HepG2 (cell line): ENCODE results near the gene C1RL. TPM values are rescaled to one million over a fixed set of nuclear protein-coding genes. Genes with fewer than 3 reads are reported as not detected.

ENCODE experiments used
- ATF1 ChIP-seq: IDR thresholded peaks from 2 replicates; pipeline ENCODE4 v1.6.1; 2016; ENCODE audit warnings: mild to moderate bottlenecking, control low read depth
- CAMTA2 ChIP-seq: sonication (generic); formaldehyde crosslinking; IDR thresholded peaks from 2 replicates; pipeline ENCODE4 v1.4.0; 2020; ENCODE audit warnings: mild to moderate bottlenecking, missing genetic modification reagents, borderline replicate concordance
- DR1 ChIP-seq: sonication (generic); formaldehyde crosslinking; IDR thresholded peaks from 2 replicates; pipeline ENCODE4 v1.8.0; 2021; ENCODE audit warnings: mild to moderate bottlenecking, missing genetic modification reagents, inconsistent platforms
- ETV6 ChIP-seq: sonication (generic); formaldehyde crosslinking; conservative IDR thresholded peaks from 2 replicates; pipeline ENCODE4 v1.4.0; 2020; ENCODE audit warnings: missing genetic modification reagents
- HMG20A ChIP-seq: IDR thresholded peaks from 2 replicates; pipeline ENCODE4 v1.6.1; 2016; ENCODE audit warnings: borderline replicate concordance
- MEIS2 ChIP-seq: sonication (generic); formaldehyde crosslinking; IDR thresholded peaks from 2 replicates; pipeline ENCODE4 v1.9.0; 2021; ENCODE audit warnings: mild to moderate bottlenecking, missing genetic modification reagents
- MXD4 ChIP-seq: IDR thresholded peaks from 2 replicates; pipeline ENCODE4 v1.6.1; 2016; ENCODE audit warnings: mild to moderate bottlenecking, missing biosample characterization, missing genetic modification reagents
- NFKBIZ ChIP-seq: IDR thresholded peaks from 2 replicates; pipeline ENCODE4 v1.6.1; 2018; ENCODE audit warnings: missing genetic modification reagents, missing compliant biosample characterization
- RNF2 ChIP-seq: fragments of 450-650 bp; conservative IDR thresholded peaks from 2 replicates; pipeline ENCODE4 v1.6.1; 2016; ENCODE audit warnings: low read depth
- RXRB ChIP-seq: IDR thresholded peaks from 2 replicates; pipeline ENCODE4 v1.6.1; 2016; ENCODE audit warnings: borderline replicate concordance, missing genetic modification reagents, missing compliant biosample characterization
- SMAD3 ChIP-seq: sonication (generic); formaldehyde crosslinking; IDR thresholded peaks from 2 replicates; pipeline ENCODE4 v1.4.0; 2020; ENCODE audit warnings: missing genetic modification reagents
- ZFP62 ChIP-seq: sonication (generic); formaldehyde crosslinking; IDR thresholded peaks from 2 replicates; pipeline ENCODE4 v1.4.0; 2020; ENCODE audit warnings: missing genetic modification reagents
- ZIK1 ChIP-seq: sonication (generic); formaldehyde crosslinking; IDR thresholded peaks from 2 replicates; pipeline ENCODE4 v1.5.0; 2020; ENCODE audit warnings: mild to moderate bottlenecking, low read depth, missing genetic modification reagents, borderline replicate concordance
- ZNF136 ChIP-seq: sonication (generic); formaldehyde crosslinking; IDR thresholded peaks from 2 replicates; pipeline ENCODE4 v1.8.1; 2022; ENCODE audit warnings: low read depth, mild to moderate bottlenecking, moderate library complexity, missing genetic modification reagents
- ZNF30 ChIP-seq: sonication (generic); formaldehyde crosslinking; IDR thresholded peaks from 2 replicates; pipeline ENCODE4 v1.5.0; 2020; ENCODE audit warnings: mild to moderate bottlenecking, missing genetic modification reagents
- ZNF430 ChIP-seq: sonication (generic); formaldehyde crosslinking; IDR thresholded peaks from 2 replicates; pipeline ENCODE4 v1.9.0; 2021; ENCODE audit warnings: mild to moderate bottlenecking, missing genetic modification reagents
- polyA plus RNA-seq, 8 experiments: library from polyadenylated mRNA; depleted of rRNA in 3 of 8; stranded (reverse) in 7 of 8; unstranded in 1 of 8; fragments of >200 nt; fragmentation: Illumina TruSeq in 4 of 8; extraction: Trizol in 4 of 8; gene quantifications; 2 replicates each; pipeline versions ENCODE4 v1.2.1 to v1.2.3, GENCODE V29; 2011 to 2016; ENCODE audit warnings: low read depth in 4 of 8, missing spikeins in 1 of 8, mixed read lengths in 1 of 8; ENCODE audit not compliant: insufficient read depth in 1 of 8
- total RNA-seq, 5 experiments: library from RNA; depleted of rRNA; stranded (reverse); fragments of >200 nt; fragmentation: Illumina TruSeq; extraction: Trizol; gene quantifications; 2 replicates each; pipeline ENCODE4 v1.2.3, GENCODE V29; 2016; ENCODE audit warnings: low read depth in 1 of 5
- TF ChIP-seq, protein P1 (sequence below): sonication (generic); formaldehyde crosslinking; IDR thresholded peaks from 2 replicates; pipeline ENCODE4 v1.5.1; 2020; ENCODE audit warnings: missing genetic modification reagents, mild to moderate bottlenecking, borderline replicate concordance
- TF ChIP-seq, protein P2 (sequence below): sonication (generic); formaldehyde crosslinking; IDR thresholded peaks from 2 replicates; pipeline ENCODE4 v1.4.0; 2020; ENCODE audit warnings: missing genetic modification reagents, borderline replicate concordance
- TF ChIP-seq, protein P3 (sequence below): sonication (generic); formaldehyde crosslinking; IDR thresholded peaks from 2 replicates; pipeline ENCODE4 v1.4.0; 2020; ENCODE audit warnings: mild to moderate bottlenecking, missing genetic modification reagents
- TF ChIP-seq, protein P4 (sequence below): sonication (generic); formaldehyde crosslinking; IDR thresholded peaks from 2 replicates; pipeline ENCODE4 v1.4.0; 2020; ENCODE audit warnings: missing genetic modification reagents

C1RL gene
- total and polyA plus RNA-seq, 2 of the 13 experiments (the other 11 are each of a cell fraction or from before 2014, with no cell fraction given): 28.9 to 53.1 TPM

DNA sequence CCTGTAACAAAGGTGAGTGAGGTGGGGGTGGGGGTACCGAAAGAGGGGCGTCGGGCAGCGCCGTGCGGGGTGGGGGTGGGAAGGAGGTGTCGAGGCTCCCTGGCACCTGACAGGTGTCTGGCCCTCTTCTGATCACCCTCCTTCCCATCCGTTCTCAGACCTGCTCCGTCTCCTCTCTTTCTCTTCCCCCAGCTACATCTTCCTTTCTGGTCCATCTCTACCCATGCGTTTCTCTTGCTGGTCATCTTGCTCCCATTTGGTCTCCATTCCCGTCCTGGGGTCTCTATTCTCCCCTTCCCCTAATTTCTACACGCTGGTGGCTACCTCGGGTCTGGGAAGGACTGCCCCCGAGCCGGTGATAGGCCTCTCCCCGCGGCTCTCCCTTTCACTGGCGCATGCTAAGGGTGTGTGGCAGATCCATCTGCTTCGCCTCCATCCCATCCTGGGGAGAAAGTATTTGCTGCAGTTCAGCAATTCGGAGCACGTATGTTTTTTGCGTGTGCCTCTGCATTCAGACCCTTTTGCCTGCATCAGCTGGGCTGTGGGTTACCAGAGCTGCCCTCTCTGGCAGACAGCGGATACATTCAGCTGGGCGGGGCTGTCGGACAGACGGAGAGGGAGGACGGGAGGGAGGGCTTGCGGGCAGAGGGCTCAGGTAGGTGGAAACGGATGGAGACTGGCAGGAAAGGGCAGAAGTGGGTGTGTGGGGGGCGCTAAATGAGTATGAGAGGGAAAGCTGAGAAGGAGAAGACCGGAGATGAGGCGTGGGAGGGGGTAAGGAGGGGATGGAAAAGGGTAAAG lies 21.9 kb upstream of the C1RL start (continued):
- TF ChIP-seq ZIK1 (CRISPR knock-in tag) (no peak), ZNF30 (CRISPR knock-in tag) (no peak), MXD4 (CRISPR knock-in tag) (no peak), NFKBIZ (CRISPR knock-in tag) (no peak), RXRB (CRISPR knock-in tag) (no peak), ATF1 (CRISPR knock-in tag) (no peak), SMAD3 (CRISPR knock-in tag) (no peak), ZFP62 (CRISPR knock-in tag) (no peak), RNF2 (no peak), CAMTA2 (CRISPR knock-in tag) (no peak), DR1 (no peak), ZNF430 (CRISPR knock-in tag) (no peak), ZNF136 (CRISPR knock-in tag) (no peak), HMG20A (no peak), MEIS2 (CRISPR knock-in tag) (no peak), ETV6 (CRISPR knock-in tag) (no peak)
- TF ChIP-seq, protein P1, sequence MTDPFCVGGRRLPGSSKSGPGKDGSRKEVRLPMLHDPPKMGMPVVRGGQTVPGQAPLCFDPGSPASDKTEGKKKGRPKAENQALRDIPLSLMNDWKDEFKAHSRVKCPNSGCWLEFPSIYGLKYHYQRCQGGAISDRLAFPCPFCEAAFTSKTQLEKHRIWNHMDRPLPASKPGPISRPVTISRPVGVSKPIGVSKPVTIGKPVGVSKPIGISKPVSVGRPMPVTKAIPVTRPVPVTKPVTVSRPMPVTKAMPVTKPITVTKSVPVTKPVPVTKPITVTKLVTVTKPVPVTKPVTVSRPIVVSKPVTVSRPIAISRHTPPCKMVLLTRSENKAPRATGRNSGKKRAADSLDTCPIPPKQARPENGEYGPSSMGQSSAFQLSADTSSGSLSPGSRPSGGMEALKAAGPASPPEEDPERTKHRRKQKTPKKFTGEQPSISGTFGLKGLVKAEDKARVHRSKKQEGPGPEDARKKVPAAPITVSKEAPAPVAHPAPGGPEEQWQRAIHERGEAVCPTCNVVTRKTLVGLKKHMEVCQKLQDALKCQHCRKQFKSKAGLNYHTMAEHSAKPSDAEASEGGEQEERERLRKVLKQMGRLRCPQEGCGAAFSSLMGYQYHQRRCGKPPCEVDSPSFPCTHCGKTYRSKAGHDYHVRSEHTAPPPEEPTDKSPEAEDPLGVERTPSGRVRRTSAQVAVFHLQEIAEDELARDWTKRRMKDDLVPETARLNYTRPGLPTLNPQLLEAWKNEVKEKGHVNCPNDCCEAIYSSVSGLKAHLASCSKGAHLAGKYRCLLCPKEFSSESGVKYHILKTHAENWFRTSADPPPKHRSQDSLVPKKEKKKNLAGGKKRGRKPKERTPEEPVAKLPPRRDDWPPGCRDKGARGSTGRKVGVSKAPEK (CRISPR knock-in tag): no peak
- TF ChIP-seq, protein P2, sequence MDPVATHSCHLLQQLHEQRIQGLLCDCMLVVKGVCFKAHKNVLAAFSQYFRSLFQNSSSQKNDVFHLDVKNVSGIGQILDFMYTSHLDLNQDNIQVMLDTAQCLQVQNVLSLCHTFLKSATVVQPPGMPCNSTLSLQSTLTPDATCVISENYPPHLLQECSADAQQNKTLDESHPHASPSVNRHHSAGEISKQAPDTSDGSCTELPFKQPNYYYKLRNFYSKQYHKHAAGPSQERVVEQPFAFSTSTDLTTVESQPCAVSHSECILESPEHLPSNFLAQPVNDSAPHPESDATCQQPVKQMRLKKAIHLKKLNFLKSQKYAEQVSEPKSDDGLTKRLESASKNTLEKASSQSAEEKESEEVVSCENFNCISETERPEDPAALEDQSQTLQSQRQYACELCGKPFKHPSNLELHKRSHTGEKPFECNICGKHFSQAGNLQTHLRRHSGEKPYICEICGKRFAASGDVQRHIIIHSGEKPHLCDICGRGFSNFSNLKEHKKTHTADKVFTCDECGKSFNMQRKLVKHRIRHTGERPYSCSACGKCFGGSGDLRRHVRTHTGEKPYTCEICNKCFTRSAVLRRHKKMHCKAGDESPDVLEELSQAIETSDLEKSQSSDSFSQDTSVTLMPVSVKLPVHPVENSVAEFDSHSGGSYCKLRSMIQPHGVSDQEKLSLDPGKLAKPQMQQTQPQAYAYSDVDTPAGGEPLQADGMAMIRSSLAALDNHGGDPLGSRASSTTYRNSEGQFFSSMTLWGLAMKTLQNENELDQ (CRISPR knock-in tag): no peak
- TF ChIP-seq, protein P3, sequence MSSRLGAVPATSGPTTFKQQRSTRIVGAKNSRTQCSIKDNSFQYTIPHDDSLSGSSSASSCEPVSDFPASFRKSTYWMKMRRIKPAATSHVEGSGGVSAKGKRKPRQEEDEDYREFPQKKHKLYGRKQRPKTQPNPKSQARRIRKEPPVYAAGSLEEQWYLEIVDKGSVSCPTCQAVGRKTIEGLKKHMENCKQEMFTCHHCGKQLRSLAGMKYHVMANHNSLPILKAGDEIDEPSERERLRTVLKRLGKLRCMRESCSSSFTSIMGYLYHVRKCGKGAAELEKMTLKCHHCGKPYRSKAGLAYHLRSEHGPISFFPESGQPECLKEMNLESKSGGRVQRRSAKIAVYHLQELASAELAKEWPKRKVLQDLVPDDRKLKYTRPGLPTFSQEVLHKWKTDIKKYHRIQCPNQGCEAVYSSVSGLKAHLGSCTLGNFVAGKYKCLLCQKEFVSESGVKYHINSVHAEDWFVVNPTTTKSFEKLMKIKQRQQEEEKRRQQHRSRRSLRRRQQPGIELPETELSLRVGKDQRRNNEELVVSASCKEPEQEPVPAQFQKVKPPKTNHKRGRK (CRISPR knock-in tag): no peak
- TF ChIP-seq, protein P4, sequence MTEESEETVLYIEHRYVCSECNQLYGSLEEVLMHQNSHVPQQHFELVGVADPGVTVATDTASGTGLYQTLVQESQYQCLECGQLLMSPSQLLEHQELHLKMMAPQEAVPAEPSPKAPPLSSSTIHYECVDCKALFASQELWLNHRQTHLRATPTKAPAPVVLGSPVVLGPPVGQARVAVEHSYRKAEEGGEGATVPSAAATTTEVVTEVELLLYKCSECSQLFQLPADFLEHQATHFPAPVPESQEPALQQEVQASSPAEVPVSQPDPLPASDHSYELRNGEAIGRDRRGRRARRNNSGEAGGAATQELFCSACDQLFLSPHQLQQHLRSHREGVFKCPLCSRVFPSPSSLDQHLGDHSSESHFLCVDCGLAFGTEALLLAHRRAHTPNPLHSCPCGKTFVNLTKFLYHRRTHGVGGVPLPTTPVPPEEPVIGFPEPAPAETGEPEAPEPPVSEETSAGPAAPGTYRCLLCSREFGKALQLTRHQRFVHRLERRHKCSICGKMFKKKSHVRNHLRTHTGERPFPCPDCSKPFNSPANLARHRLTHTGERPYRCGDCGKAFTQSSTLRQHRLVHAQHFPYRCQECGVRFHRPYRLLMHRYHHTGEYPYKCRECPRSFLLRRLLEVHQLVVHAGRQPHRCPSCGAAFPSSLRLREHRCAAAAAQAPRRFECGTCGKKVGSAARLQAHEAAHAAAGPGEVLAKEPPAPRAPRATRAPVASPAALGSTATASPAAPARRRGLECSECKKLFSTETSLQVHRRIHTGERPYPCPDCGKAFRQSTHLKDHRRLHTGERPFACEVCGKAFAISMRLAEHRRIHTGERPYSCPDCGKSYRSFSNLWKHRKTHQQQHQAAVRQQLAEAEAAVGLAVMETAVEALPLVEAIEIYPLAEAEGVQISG: no peak
